B cell (primary cell): ENCODE measurements around the gene ARX.

Source experiments
- CTCF ChIP-seq: fragments of 200-600 bp; IDR thresholded peaks from one replicate; pipeline ENCODE4 v1.8.0; 2022; ENCODE audit warnings: antibody characterized with exemption, mild to moderate bottlenecking
- EZH2 ChIP-seq: IDR thresholded peaks from 2 replicates; pipeline ENCODE4 v1.6.1; 2012; ENCODE audit warnings: borderline replicate concordance, low read depth, mild to moderate bottlenecking, moderate library complexity, low read length; ENCODE audit not compliant: insufficient read depth, poor library complexity, severe bottlenecking

DNA sequence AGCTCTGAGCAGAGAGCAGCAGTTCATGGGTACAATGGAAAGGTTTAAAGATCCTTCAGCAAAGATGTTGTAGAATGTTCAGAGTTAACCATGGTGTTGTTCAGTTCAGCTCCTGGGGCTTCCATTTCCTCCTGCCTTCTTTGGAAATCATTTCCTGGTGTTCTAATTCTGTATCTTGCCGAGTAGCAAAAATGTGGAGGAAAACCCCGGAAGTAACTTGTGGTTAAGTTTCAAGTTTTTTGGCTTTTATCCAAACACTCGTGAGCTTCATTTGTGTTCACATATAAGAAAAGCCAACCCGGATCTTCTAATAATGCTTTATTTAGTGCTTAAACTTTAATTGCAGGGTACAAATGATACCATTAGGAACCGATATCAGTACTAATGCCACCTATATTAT is 33.6 kb upstream of the ARX start:
- TF ChIP-seq EZH2: no peak
- no peak for TF ChIP-seq CTCF
